SK-N-SH (cell line): ENCODE results near the gene RAPGEF1. TPM values are rescaled to one million over a fixed set of nuclear protein-coding genes. Genes with fewer than 3 reads are reported as not detected.

Experiments used
- CTCF ChIA-PET: fragments of 300-600, 350-600 bp; formaldehyde crosslinking; extraction: SDS; loops from one replicate; lab custom pipeline; 2021; lab: Yijun Ruan, JAX
- POLR2A ChIA-PET: fragments of 350-600 bp; sonication (Branson Sonifier 250); formaldehyde crosslinking; extraction: SDS; loops from one replicate; lab custom pipeline; 2020; ENCODE audit warnings: antibody characterized with exemption, inconsistent platforms; lab: Yijun Ruan, JAX
- DNase-seq: peaks from one replicate; pipeline ENCODE4 v3.0.0; 2012
- H2AFZ ChIP-seq: fragments of 200-600 bp; sonication (generic); 2 replicates; pipeline ENCODE4 v1.8.1; 2016; ENCODE audit warnings: antibody characterized with exemption, mild to moderate bottlenecking, low read depth
- H3F3A ChIP-seq: fragments of 200-600 bp; sonication (generic); replicated peaks from 2 replicates; pipeline ENCODE3; 2016; ENCODE audit warnings: antibody characterized with exemption, mild to moderate bottlenecking; ENCODE audit not compliant: insufficient read depth
- H3K27ac ChIP-seq, 2 experiments: fragments of 200-500 bp in 1 of 2; fragments of 200-600 bp in 1 of 2; sonication (Bioruptor generic) in 1 of 2; sonication (generic), shearing (Covaris generic) in 1 of 2; 2 replicates each; pipeline versions ENCODE4 v1.5.1 to v1.6.1; 2014 to 2016; ENCODE audit warnings: low read depth in 2 of 2, inconsistent platforms in 1 of 2, low read length in 1 of 2, mild to moderate bottlenecking in 1 of 2, mixed read lengths in 1 of 2
- H3K27me3 ChIP-seq: fragments of 200-600 bp; sonication (generic), shearing (Covaris generic); 2 replicates; pipeline ENCODE4 v1.6.1; 2016; ENCODE audit warnings: mixed run types; ENCODE audit not compliant: insufficient read depth
- H3K36me3 ChIP-seq, 2 experiments: fragments of 200-500 bp in 1 of 2; fragments of 200-600 bp in 1 of 2; sonication (Bioruptor generic) in 1 of 2; sonication (generic) in 1 of 2; replicated peaks in 1 of 2; 2 replicates each; pipeline versions ENCODE3 to v1.5.1; 2014 to 2016; ENCODE audit warnings: low read length in 1 of 2, mild to moderate bottlenecking in 1 of 2; ENCODE audit not compliant: insufficient read depth in 2 of 2, control insufficient read depth in 1 of 2
- H3K4me1 ChIP-seq, 2 experiments: fragments of 200-500 bp in 1 of 2; fragments of 200-600 bp in 1 of 2; sonication (Bioruptor generic) in 1 of 2; sonication (generic), shearing (Covaris generic) in 1 of 2; 2 replicates each; pipeline versions ENCODE4 v1.5.1 to v1.6.1; 2014 to 2016; ENCODE audit warnings: low read depth in 1 of 2, low read length in 1 of 2, mixed run types in 1 of 2; ENCODE audit not compliant: insufficient read depth in 2 of 2, control insufficient read depth in 1 of 2
- H3K4me2 ChIP-seq: fragments of 200-600 bp; sonication (generic), shearing (Covaris generic); 2 replicates; pipeline ENCODE4 v1.6.1; 2017; ENCODE audit warnings: mixed run types
- H3K4me3 ChIP-seq, 2 experiments: fragments of 200-500 bp in 1 of 2; fragments of 200-600 bp in 1 of 2; sonication (Bioruptor generic) in 1 of 2; sonication (generic), shearing (Covaris generic) in 1 of 2; 2 replicates each; pipeline versions ENCODE4 v1.5.1 to v1.8.1; 2014 to 2016; ENCODE audit warnings: low read depth in 2 of 2, inconsistent platforms in 1 of 2, low read length in 1 of 2, mild to moderate bottlenecking in 1 of 2, mixed read lengths in 1 of 2, moderate library complexity in 1 of 2
- H3K79me2 ChIP-seq: fragments of 200-600 bp; sonication (generic); 2 replicates; pipeline ENCODE4 v1.8.1; 2017; ENCODE audit warnings: mild to moderate bottlenecking; ENCODE audit not compliant: insufficient read depth
- H3K9ac ChIP-seq: fragments of 200-600 bp; sonication (generic); 2 replicates; pipeline ENCODE4 v1.6.1; 2017; ENCODE audit warnings: mixed run types
- H3K9me2 ChIP-seq: fragments of 200-600 bp; sonication (generic); 2 replicates; pipeline ENCODE4 v1.6.1; 2017; ENCODE audit warnings: mixed run types
- H3K9me3 ChIP-seq: fragments of 200-600 bp; sonication (generic); 2 replicates; pipeline ENCODE4 v1.6.1; 2017; ENCODE audit warnings: mixed run types, mild to moderate bottlenecking, moderate library complexity
- H4K20me1 ChIP-seq: fragments of 200-600 bp; sonication (generic); 2 replicates; pipeline ENCODE4 v1.6.1; 2017; ENCODE audit warnings: mild to moderate bottlenecking, mixed run types; ENCODE audit not compliant: insufficient read depth
- EP300 ChIP-seq, 2 experiments: IDR thresholded peaks; 2 replicates each; pipeline versions ENCODE4 v1.4.0 to v1.6.1; 2012; ENCODE audit warnings: borderline replicate concordance in 1 of 2, low read depth in 1 of 2, low read length in 1 of 2
- EZH2phosphoT487 ChIP-seq: fragments of 200-600 bp; sonication (generic); IDR thresholded peaks from 2 replicates; pipeline ENCODE4 v1.6.1; 2017; ENCODE audit warnings: low read depth, mixed run types, mild to moderate bottlenecking, antibody characterized with exemption, moderate library complexity, borderline replicate concordance
- GATA2 ChIP-seq: sonication (generic); formaldehyde crosslinking; IDR thresholded peaks from 2 replicates; pipeline ENCODE4 v1.5.0; 2020; ENCODE audit warnings: mild to moderate bottlenecking, missing genetic modification reagents
- MAX ChIP-seq: IDR thresholded peaks from 2 replicates; pipeline ENCODE4 v1.4.0; 2012; ENCODE audit warnings: low read depth
- NFIC ChIP-seq: IDR thresholded peaks from 2 replicates; pipeline ENCODE4 v1.4.0; 2012; ENCODE audit warnings: borderline replicate concordance
- NRF1 ChIP-seq: IDR thresholded peaks from 2 replicates; pipeline ENCODE4 v1.6.1; 2012; ENCODE audit warnings: low read depth, mild to moderate bottlenecking, low read length
- POLR2AphosphoS5 ChIP-seq: IDR thresholded peaks from 2 replicates; pipeline ENCODE4 v1.6.1; 2012; ENCODE audit warnings: low read depth, low read length
- RAD21 ChIP-seq: IDR thresholded peaks from 2 replicates; pipeline ENCODE4 v1.6.1; 2012; ENCODE audit warnings: mild to moderate bottlenecking, low read length
- RFX5 ChIP-seq: IDR thresholded peaks from 2 replicates; pipeline ENCODE4 v1.6.1; 2012; ENCODE audit warnings: mild to moderate bottlenecking, improper control_type of control experiment, low read length
- SIN3A ChIP-seq: IDR thresholded peaks from 2 replicates; pipeline ENCODE4 v1.6.1; 2012; ENCODE audit warnings: low read depth, mild to moderate bottlenecking, low read length, moderate library complexity, borderline replicate concordance
- TAF1 ChIP-seq: IDR thresholded peaks from 2 replicates; pipeline ENCODE4 v1.6.1; 2012; ENCODE audit warnings: low read depth, mild to moderate bottlenecking, low read length, moderate library complexity, borderline replicate concordance
- TCF12 ChIP-seq: IDR thresholded peaks from 2 replicates; pipeline ENCODE4 v1.4.0; 2012
- USF1 ChIP-seq: IDR thresholded peaks from 2 replicates; pipeline ENCODE4 v1.4.0; 2012; ENCODE audit warnings: low read depth, borderline replicate concordance
- YY1 ChIP-seq: IDR thresholded peaks from 2 replicates; pipeline ENCODE4 v1.4.0; 2012; ENCODE audit warnings: low read depth, mild to moderate bottlenecking
- WGBS: methylation state at CpG from one replicate; pipeline ENCODE4 v1.1.6; 2017; ENCODE audit warnings: low lambda C conversion rate; 5-methylcytosine and 5-hydroxymethylcytosine counted together
- polyA plus RNA-seq, 3 experiments: library from polyadenylated mRNA; depleted of rRNA; stranded (reverse); fragments of >200 nt; gene quantifications; 2 replicates each; pipeline ENCODE4 v1.2.3, GENCODE V29; 2012
- TF ChIP-seq, protein P1 (sequence below): fragments of 150-350 bp; IDR thresholded peaks from 2 replicates; pipeline ENCODE4 v1.6.1; 2017; ENCODE audit warnings: antibody characterized with exemption, low read length, low read depth, borderline replicate concordance
- TF ChIP-seq, protein P2 (sequence below): IDR thresholded peaks from 2 replicates; pipeline ENCODE4 v1.4.0; 2012; ENCODE audit warnings: low read depth, borderline replicate concordance

Gene RAPGEF1
- polyA plus RNA-seq, 1 of the 3 experiments (the other 2 are of a cell fraction) = 26.2 TPM

- 62% methylated on average over 13 of the region's 13 CpGs for whole genome bisulfite sequencing
- TF ChIP-seq SIN3A (no peak), RAD21 (no peak), MAX (no peak)
- TF ChIP-seq, protein P1, sequence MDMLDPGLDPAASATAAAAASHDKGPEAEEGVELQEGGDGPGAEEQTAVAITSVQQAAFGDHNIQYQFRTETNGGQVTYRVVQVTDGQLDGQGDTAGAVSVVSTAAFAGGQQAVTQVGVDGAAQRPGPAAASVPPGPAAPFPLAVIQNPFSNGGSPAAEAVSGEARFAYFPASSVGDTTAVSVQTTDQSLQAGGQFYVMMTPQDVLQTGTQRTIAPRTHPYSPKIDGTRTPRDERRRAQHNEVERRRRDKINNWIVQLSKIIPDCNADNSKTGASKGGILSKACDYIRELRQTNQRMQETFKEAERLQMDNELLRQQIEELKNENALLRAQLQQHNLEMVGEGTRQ = no peak
These were observed 45.0 kb upstream of the RAPGEF1 start for GRCh38 chr9:131784748-131785501.

GRCh38 chr9:131781069-131781468 lies 41.2 kb upstream of the RAPGEF1 start:
- ChIA-PET CTCF (interaction anchor here (0.7 to 1.0 kb wide), 2 partner anchors 14 to 18 kb away, joined by 3 read pairs; no protein-coding TSS in a partner anchor), POLR2A (no interaction called here)
- no peaks in the 10 kb centered on the region for H3K9me2 ChIP-seq
- no peak for TF ChIP-seq NFIC
- no peak for TF ChIP-seq YY1
- TF ChIP-seq, protein P1 = no peak
- no peak for TF ChIP-seq GATA2 (CRISPR knock-in tag)
- no peak for TF ChIP-seq USF1
- TF ChIP-seq EZH2phosphoT487 = no peak
- TF ChIP-seq, protein P2, sequence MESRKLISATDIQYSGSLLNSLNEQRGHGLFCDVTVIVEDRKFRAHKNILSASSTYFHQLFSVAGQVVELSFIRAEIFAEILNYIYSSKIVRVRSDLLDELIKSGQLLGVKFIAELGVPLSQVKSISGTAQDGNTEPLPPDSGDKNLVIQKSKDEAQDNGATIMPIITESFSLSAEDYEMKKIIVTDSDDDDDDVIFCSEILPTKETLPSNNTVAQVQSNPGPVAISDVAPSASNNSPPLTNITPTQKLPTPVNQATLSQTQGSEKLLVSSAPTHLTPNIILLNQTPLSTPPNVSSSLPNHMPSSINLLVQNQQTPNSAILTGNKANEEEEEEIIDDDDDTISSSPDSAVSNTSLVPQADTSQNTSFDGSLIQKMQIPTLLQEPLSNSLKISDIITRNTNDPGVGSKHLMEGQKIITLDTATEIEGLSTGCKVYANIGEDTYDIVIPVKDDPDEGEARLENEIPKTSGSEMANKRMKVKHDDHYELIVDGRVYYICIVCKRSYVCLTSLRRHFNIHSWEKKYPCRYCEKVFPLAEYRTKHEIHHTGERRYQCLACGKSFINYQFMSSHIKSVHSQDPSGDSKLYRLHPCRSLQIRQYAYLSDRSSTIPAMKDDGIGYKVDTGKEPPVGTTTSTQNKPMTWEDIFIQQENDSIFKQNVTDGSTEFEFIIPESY = no peak
- TF ChIP-seq RFX5 = no peak
- TF ChIP-seq TCF12 = no peak
- TF ChIP-seq EP300 (IDR thresholded peaks at IDR 0.05; ENCODE audit: borderline replicate concordance in 1 of 2, low read depth in 1 of 2, low read length in 1 of 2) = no peak
- TF ChIP-seq MAX = no peak
- TF ChIP-seq TAF1 = no peak
- TF ChIP-seq NRF1 = no peak
- TF ChIP-seq RAD21 = no peak
- TF ChIP-seq POLR2AphosphoS5 = no peak

More at GRCh38 chr9:131784748-131785501, 45.0 kb upstream of the RAPGEF1 start:
- Histone ChIP-seq H3K27me3 (peaks cover 17% of the 10 kb centered on the region; the same call in 1 of the 2 replicates), H3K9me3 (no peaks in the 10 kb centered on the region), H3K9me2 (no peaks in the 10 kb centered on the region), H3K4me2 (no peak overlapping the region), H3K9ac (no peak overlapping the region), H2AFZ (no peak overlapping the region), H3K4me1 (no peaks in the 10 kb centered on the region), H3K79me2 (no peaks in the 10 kb centered on the region), H3K4me3 (no peak overlapping the region), H3K27ac (no peak overlapping the region), H3K36me3 (no peaks in the 10 kb centered on the region), H3F3A (no peaks in the 10 kb centered on the region), H4K20me1 (no peaks in the 10 kb centered on the region)
- ChIA-PET POLR2A (no interaction called here), CTCF (interaction anchor here (1.0 to 2.8 kb wide), 4 partner anchors 9 to 484 kb away, joined by 3 to 9 read pairs (median 4); no protein-coding TSS in a partner anchor)
- DNase-seq = no peak

More at GRCh38 chr9:131781069-131781468, 41.2 kb upstream of the RAPGEF1 start:
- H3K79me2 ChIP-seq = no peaks in the 10 kb centered on the region
- H3F3A ChIP-seq = no peaks in the 10 kb centered on the region
- H3K9ac ChIP-seq = no peak overlapping the region
- WGBS = 21% methylated on average over 3 of the region's 3 CpGs
- no peak overlapping the region for H3K4me3 ChIP-seq
- H3K36me3 ChIP-seq = no peaks in the 10 kb centered on the region
- H3K27ac ChIP-seq = no peak overlapping the region
- no peaks in the 10 kb centered on the region; the same call in 1 of the 2 replicates for H3K27me3 ChIP-seq
- no peak overlapping the region for H3K4me2 ChIP-seq
- no peaks in the 10 kb centered on the region for H3K9me3 ChIP-seq
- no peak overlapping the region for H2AFZ ChIP-seq
- no peak for DNase-seq
- H3K4me1 ChIP-seq = no peaks in the 10 kb centered on the region
- no peaks in the 10 kb centered on the region for H4K20me1 ChIP-seq
